DOHH2 (cell line): Measurements from ENCODE around the gene FRMD4B.

ENCODE experiments used
- H3F3A ChIP-seq: fragments of 200-600 bp; sonication (generic), shearing (Covaris generic); 2 replicates; pipeline ENCODE4 v1.6.0; 2016; ENCODE audit warnings: antibody characterized with exemption, mild to moderate bottlenecking; ENCODE audit not compliant: control insufficient read depth, insufficient read depth
- H3K27ac ChIP-seq: fragments of 200-600 bp; sonication (generic); 2 replicates; pipeline ENCODE4 v1.5.1; 2014; ENCODE audit warnings: low read depth, mild to moderate bottlenecking, low read length, moderate library complexity
- H3K27me3 ChIP-seq: fragments of 200-600 bp; sonication (generic); 2 replicates; pipeline ENCODE4 v1.6.1; 2014; ENCODE audit warnings: mild to moderate bottlenecking, low read length, mixed read lengths; ENCODE audit not compliant: control insufficient read depth
- H3K36me3 ChIP-seq: fragments of 200-600 bp; sonication (generic); 2 replicates; pipeline ENCODE4 v1.6.1; 2014; ENCODE audit warnings: mild to moderate bottlenecking, low read length, moderate library complexity, mixed read lengths; ENCODE audit not compliant: control insufficient read depth
- H3K4me1 ChIP-seq: fragments of 200-600 bp; sonication (generic); 2 replicates; pipeline ENCODE4 v1.6.1; 2014; ENCODE audit warnings: mild to moderate bottlenecking, low read length, mixed read lengths; ENCODE audit not compliant: control insufficient read depth
- H3K4me2 ChIP-seq: fragments of 200-600 bp; sonication (generic); 2 replicates; pipeline ENCODE4 v1.6.0; 2014; ENCODE audit warnings: mild to moderate bottlenecking, low read length, moderate library complexity
- H3K4me3 ChIP-seq: fragments of 200-600 bp; sonication (generic); 2 replicates; pipeline ENCODE4 v1.5.1; 2014; ENCODE audit warnings: mild to moderate bottlenecking, low read length, mixed read lengths
- H3K79me2 ChIP-seq: fragments of 200-600 bp; sonication (generic); 2 replicates; pipeline ENCODE4 v1.6.1; 2014; ENCODE audit warnings: mild to moderate bottlenecking, low read length, mixed read lengths; ENCODE audit not compliant: control insufficient read depth
- H3K9me2 ChIP-seq: fragments of 200-600 bp; sonication (generic); replicated peaks from 2 replicates; pipeline ENCODE4 v1.6.1; 2014; ENCODE audit warnings: mild to moderate bottlenecking, low read length, mixed read lengths; ENCODE audit not compliant: control insufficient read depth
- H3K9me3 ChIP-seq: fragments of 200-600 bp; sonication (generic); 2 replicates; pipeline ENCODE4 v1.6.1; 2014; ENCODE audit warnings: antibody characterized with exemption, low read length, mixed read lengths; ENCODE audit not compliant: control insufficient read depth, insufficient read depth
- H4K20me1 ChIP-seq: fragments of 200-600 bp; sonication (generic); 2 replicates; pipeline ENCODE4 v1.6.0; 2014; ENCODE audit warnings: low read depth, mild to moderate bottlenecking, antibody characterized with exemption, low read length, moderate library complexity; ENCODE audit not compliant: control insufficient read depth, insufficient read depth
- CTCF ChIP-seq: fragments of 200-600 bp; sonication (generic); IDR thresholded peaks from one replicate; pipeline ENCODE4 v1.5.1; 2014; ENCODE audit warnings: antibody characterized with exemption, mild to moderate bottlenecking, low read depth, low read length; ENCODE audit not compliant: poor library complexity, severe bottlenecking
- EZH2phosphoT487 ChIP-seq: fragments of 200-600 bp; sonication (generic); IDR thresholded peaks from 2 replicates; pipeline ENCODE4 v1.6.1; 2017; ENCODE audit warnings: borderline replicate concordance, mild to moderate bottlenecking, antibody characterized with exemption, low read length, moderate library complexity, mixed read lengths

The FRMD4B gene

GRCh38 chr3:69367586-69367985, 18.3 kb downstream of the FRMD4B start:
- Histone ChIP-seq H3K27me3 (peaks cover 21% of the 10 kb centered on the region), H3K4me3 (no peak overlapping the region), H3K9me3 (no peaks in the 10 kb centered on the region), H3K4me1 (no peaks in the 10 kb centered on the region), H3K27ac (no peak overlapping the region), H4K20me1 (no peaks in the 10 kb centered on the region), H3K36me3 (no peaks in the 10 kb centered on the region), H3K79me2 (no peaks in the 10 kb centered on the region), H3K9me2 (no peaks in the 10 kb centered on the region), H3K4me2 (no peak overlapping the region), H3F3A (no peaks in the 10 kb centered on the region)
- no peak for TF ChIP-seq EZH2phosphoT487
- no peak for TF ChIP-seq CTCF

- Histone ChIP-seq H3K27me3 (peaks cover 16% of the 10 kb centered on the region), H3K4me1 (no peaks in the 10 kb centered on the region), H3K9me2 (no peaks in the 10 kb centered on the region), H4K20me1 (no peaks in the 10 kb centered on the region), H3K79me2 (no peaks in the 10 kb centered on the region), H3K27ac (no peak overlapping the region), H3K4me2 (no peak overlapping the region), H3K4me3 (no peak overlapping the region), H3K36me3 (no peaks in the 10 kb centered on the region), H3F3A (no peaks in the 10 kb centered on the region), H3K9me3 (no peaks in the 10 kb centered on the region)
- TF ChIP-seq CTCF (no peak), EZH2phosphoT487 (no peak)
These were observed 21.5 kb downstream of the FRMD4B start for GRCh38 chr3:69364354-69364753.

GRCh38 chr3:69360690-69361089, 25.2 kb downstream of the FRMD4B start:
- Histone ChIP-seq H3K4me2 (no peak overlapping the region), H3K9me2 (no peaks in the 10 kb centered on the region), H3K9me3 (no peaks in the 10 kb centered on the region), H3K4me3 (no peak overlapping the region), H3F3A (no peaks in the 10 kb centered on the region), H3K27ac (no peak overlapping the region), H3K27me3 (peaks cover 10% of the 10 kb centered on the region; the same call in 1 of the 2 replicates), H3K79me2 (no peaks in the 10 kb centered on the region), H4K20me1 (no peaks in the 10 kb centered on the region), H3K36me3 (no peaks in the 10 kb centered on the region), H3K4me1 (no peaks in the 10 kb centered on the region)
- TF ChIP-seq CTCF (no peak), EZH2phosphoT487 (no peak)

GRCh38 chr3:69359916-69360315, 26.0 kb downstream of the FRMD4B start:
- Histone ChIP-seq H3K27ac (no peak overlapping the region), H3K4me1 (no peaks in the 10 kb centered on the region), H3K36me3 (no peaks in the 10 kb centered on the region), H3K27me3 (peaks cover 10% of the 10 kb centered on the region; the same call in 1 of the 2 replicates), H3K79me2 (no peaks in the 10 kb centered on the region), H3K4me2 (no peak overlapping the region), H3K4me3 (no peak overlapping the region), H4K20me1 (no peaks in the 10 kb centered on the region), H3K9me3 (no peaks in the 10 kb centered on the region), H3K9me2 (no peaks in the 10 kb centered on the region), H3F3A (no peaks in the 10 kb centered on the region)
- TF ChIP-seq CTCF (no peak), EZH2phosphoT487 (no peak)
